A673 (cell line): ENCODE measurements around the gene APOL1. TPM values are rescaled to one million over a fixed set of nuclear protein-coding genes. Genes with fewer than 3 reads are reported as not detected.
A peak's percentile ranks its signal among the peaks of the same experiment; 100 is the strongest.

Source experiments
- BruUV-seq: library from RNA; stranded (reverse); fragments of 400-500 nt; replicated peaks from 2 replicates; lab custom pipeline; 2021; lab: Mats Ljungman, UMichigan
- CTCF ChIA-PET: fragments of 300-600 bp; sonication (Branson Sonifier 250); formaldehyde crosslinking; loops from one replicate; lab custom pipeline; 2022; ENCODE audit warnings: antibody characterized with exemption; lab: Charles Lee
- POLR2A ChIA-PET: fragments of 300-600 bp; sonication (Branson Sonifier 250); formaldehyde crosslinking; loops from one replicate; lab custom pipeline; 2022; ENCODE audit warnings: antibody characterized with exemption; ENCODE audit not compliant: low non-redundant PET; lab: Charles Lee
- DNase-seq: peaks from one replicate; pipeline ENCODE4 v3.0.0-alpha.2; 2015; ENCODE audit warnings: low spot score
- H3K27ac ChIP-seq: fragments of 200-600 bp; sonication (generic); 2 replicates; pipeline ENCODE4 v1.5.1; 2016; ENCODE audit warnings: mixed run types, low read depth, mild to moderate bottlenecking, mixed read lengths, antibody characterized with exemption, low read length; ENCODE audit not compliant: poor library complexity, severe bottlenecking
- H3K27me3 ChIP-seq: fragments of 200-600 bp; sonication (generic); replicated peaks from 2 replicates; pipeline ENCODE4 v1.6.1; 2017; ENCODE audit warnings: mixed run types, low read depth, mild to moderate bottlenecking, mixed read lengths, antibody characterized with exemption, low read length; ENCODE audit not compliant: insufficient read depth, poor library complexity
- H3K36me3 ChIP-seq: fragments of 200-600 bp; sonication (generic); 2 replicates; pipeline ENCODE4 v1.6.1; 2016; ENCODE audit warnings: mixed run types, mild to moderate bottlenecking, mixed read lengths, antibody characterized with exemption, low read length; ENCODE audit not compliant: insufficient read depth, poor library complexity, severe bottlenecking
- H3K4me1 ChIP-seq: fragments of 200-600 bp; sonication (generic); 2 replicates; pipeline ENCODE4 v1.6.1; 2017; ENCODE audit warnings: mixed run types, mild to moderate bottlenecking, mixed read lengths, antibody characterized with exemption, low read length; ENCODE audit not compliant: insufficient read depth, poor library complexity, severe bottlenecking
- H3K4me3 ChIP-seq: fragments of 200-600 bp; sonication (generic); 2 replicates; pipeline ENCODE4 v1.5.1; 2016; ENCODE audit warnings: low read depth, mixed run types, mild to moderate bottlenecking, mixed read lengths, low read length; ENCODE audit not compliant: poor library complexity, severe bottlenecking
- H3K9me3 ChIP-seq: fragments of 200-600 bp; sonication (generic); 2 replicates; pipeline ENCODE4 v1.6.1; 2016; ENCODE audit warnings: mixed run types, low read depth, mild to moderate bottlenecking, mixed read lengths, antibody characterized with exemption, low read length; ENCODE audit not compliant: poor library complexity, severe bottlenecking
- CTCF ChIP-seq: fragments of 300-800, 200-600 bp; sonication (generic); conservative IDR thresholded peaks from 2 replicates; pipeline ENCODE4 v1.5.1; 2017; ENCODE audit warnings: low read depth, mild to moderate bottlenecking, antibody characterized with exemption, low read length, moderate library complexity, mixed read lengths
- EZH2 ChIP-seq: fragments of 200-600 bp; sonication (generic); IDR thresholded peaks from 2 replicates; pipeline ENCODE4 v1.6.1; 2017; ENCODE audit warnings: borderline replicate concordance, low read depth, mild to moderate bottlenecking, mixed read lengths, antibody characterized with exemption, low read length; ENCODE audit not compliant: poor library complexity, severe bottlenecking
- intact Hi-C: fragments of 100-400 bp; cut with micrococcal nuclease; formaldehyde crosslinking; loops from one replicate; pipeline ENCODE4 v1.10.0; 2022; ENCODE audit not compliant: unreplicated experiment
- total RNA-seq: library from RNA; stranded (reverse); gene quantifications from 2 replicates; pipeline ENCODE4 v1.2.3, GENCODE V29; 2021

Gene APOL1
- total RNA-seq, 1 experiment from 2014 or later = 0.30 TPM

GRCh38 chr22:36286096-36286957 is 33.4 kb downstream of the APOL1 start:
- CTCF ChIA-PET = interaction anchor here (0.6 to 1.8 kb wide), 10 partner anchors 15 to 290 kb away, joined by 3 to 7 read pairs (median 4); no protein-coding TSS in a partner anchor
- no TSS peak for BruUV-seq
- intact Hi-C loops = loop anchor here (5.0 kb wide), 1 partner anchor 139 kb away; no protein-coding TSS in a partner anchor
- TF ChIP-seq CTCF = peak; percentile 98
- TF ChIP-seq EZH2 = no peak
- peak; percentile 89 for DNase-seq
- peaks cover 68% of the 10 kb centered on the region for H3K36me3 ChIP-seq
- H3K4me1 ChIP-seq = peaks cover 4% of the 10 kb centered on the region
- no peaks in the 10 kb centered on the region for H3K9me3 ChIP-seq
- H3K27me3 ChIP-seq = no peaks in the 10 kb centered on the region
- H3K4me3 ChIP-seq = no peak overlapping the region
- peak overlapping the region; percentile 41 for H3K27ac ChIP-seq
- POLR2A ChIA-PET = no interaction called here

GRCh38 chr22:36287881-36288515 is 35.1 kb downstream of the APOL1 start:
- ChIA-PET CTCF (no interaction called here), POLR2A (no interaction called here)
- DNase-seq = no peak

More at GRCh38 chr22:36287881-36288515, 35.1 kb downstream of the APOL1 start:
- intact Hi-C loops = loop anchor here (5.0 kb wide), 1 partner anchor 141 kb away; no protein-coding TSS in a partner anchor
- Histone ChIP-seq H3K27me3 (no peaks in the 10 kb centered on the region), H3K4me1 (peaks cover 4% of the 10 kb centered on the region), H3K36me3 (peaks cover 77% of the 10 kb centered on the region), H3K4me3 (no peak overlapping the region), H3K9me3 (no peaks in the 10 kb centered on the region), H3K27ac (no peak overlapping the region)
- BruUV-seq = no TSS peak
- no peak for TF ChIP-seq CTCF
- TF ChIP-seq EZH2 = no peak
